ENCODE results near the gene MARCHF2.

The MARCHF2 gene

GRCh38 chr19:8485561-8486371 is 72.7 kb downstream of the MARCHF2 start:
- Mint-ChIP-seq H3K4me3 (peak overlapping the region; percentile 35), H3K9me3 (no peaks in the 10 kb centered on the region), H3K4me1 (peaks cover 49% of the 10 kb centered on the region), H3K36me3 (peaks cover 99% of the 10 kb centered on the region), H3K27ac (peak overlapping the region; percentile 93)
- DNase-seq (ENCODE audit: low spot score in 2 of 2), result no peak
- no peak for ATAC-seq

- Mint-ChIP-seq H3K4me3 (peak overlapping the region; percentile 35), H3K9me3 (no peaks in the 10 kb centered on the region), H3K27ac (peak overlapping the region; percentile 93), H3K4me1 (peaks cover 39% of the 10 kb centered on the region), H3K36me3 (peaks cover 89% of the 10 kb centered on the region)
- ATAC-seq, result peak; percentile 0
- no peak for DNase-seq (ENCODE audit: low spot score in 2 of 2)
Observed at GRCh38 chr19:8486661-8487136, 73.6 kb downstream of the MARCHF2 start.

- Mint-ChIP-seq H3K36me3 (peaks cover 83% of the 10 kb centered on the region), H3K4me1 (peaks cover 35% of the 10 kb centered on the region), H3K9me3 (no peaks in the 10 kb centered on the region), H3K4me3 (peak overlapping the region; percentile 35), H3K27ac (peak overlapping the region; percentile 93)
- DNase-seq (ENCODE audit: low spot score in 2 of 2), result peak in 1 of 2 donors; percentile 68
- peak; percentile 92 for ATAC-seq
Observed at GRCh38 chr19:8487137-8487851, 74.2 kb downstream of the MARCHF2 start.

GRCh38 chr19:8488365-8488764 is 75.3 kb downstream of the MARCHF2 start:
- H3K4me3 Mint-ChIP-seq, result peak overlapping the region; percentile 35
- no peak for DNase-seq (ENCODE audit: low spot score in 2 of 2)

More at GRCh38 chr19:8488365-8488764, 75.3 kb downstream of the MARCHF2 start:
- Mint-ChIP-seq H3K36me3 (peaks cover 73% of the 10 kb centered on the region), H3K9me3 (no peaks in the 10 kb centered on the region), H3K4me1 (peaks cover 28% of the 10 kb centered on the region), H3K27ac (peak overlapping the region; percentile 93)
- ATAC-seq, result no peak

Data from stimulated activated effector memory CD8-positive, alpha-beta T cell treated with anti-CD3 and anti-CD28 coated beads, Interleukin-12 subunit alpha, Interleukin-12 subunit beta, amount 100 ng/mL, for 72 hours (primary cell).